Ishikawa (cell line): ENCODE measurements around the gene RAPGEF4.

Experiments used
- CEBPB ChIP-seq: IDR thresholded peaks from 2 replicates; pipeline ENCODE4 v1.6.1; 2012
- CREB1 ChIP-seq: IDR thresholded peaks from 2 replicates; pipeline ENCODE4 v1.6.1; 2012; ENCODE audit warnings: low read depth
- EGR1 ChIP-seq: IDR thresholded peaks from 2 replicates; pipeline ENCODE4 v1.6.1; 2012
- EP300 ChIP-seq: IDR thresholded peaks from 2 replicates; pipeline ENCODE4 v1.6.1; 2012; ENCODE audit warnings: borderline replicate concordance
- FOXM1 ChIP-seq: IDR thresholded peaks from 2 replicates; pipeline ENCODE4 v1.6.1; 2012; ENCODE audit warnings: low read depth, borderline replicate concordance
- NFIC ChIP-seq: IDR thresholded peaks from 2 replicates; pipeline ENCODE4 v1.6.1; 2012
- RAD21 ChIP-seq: IDR thresholded peaks from 2 replicates; pipeline ENCODE4 v1.6.1; 2012; ENCODE audit warnings: low read depth
- TAF1 ChIP-seq: IDR thresholded peaks from 2 replicates; pipeline ENCODE4 v1.6.1; 2012; ENCODE audit warnings: low read depth, mild to moderate bottlenecking
- TCF12 ChIP-seq: IDR thresholded peaks from 2 replicates; pipeline ENCODE4 v1.6.1; 2012; ENCODE audit warnings: low read depth
- TEAD4 ChIP-seq: IDR thresholded peaks from 2 replicates; pipeline ENCODE4 v1.6.1; 2012
- YY1 ChIP-seq: IDR thresholded peaks from 2 replicates; pipeline ENCODE4 v1.6.1; 2012; ENCODE audit warnings: low read depth
- TF ChIP-seq, protein P1 (sequence below): IDR thresholded peaks from 2 replicates; pipeline ENCODE4 v1.6.1; 2012
- TF ChIP-seq, protein P2 (sequence below): IDR thresholded peaks from 2 replicates; pipeline ENCODE4 v1.6.1; 2012; ENCODE audit warnings: low read depth, mild to moderate bottlenecking
- TF ChIP-seq, protein P3 (sequence below): IDR thresholded peaks from 2 replicates; pipeline ENCODE4 v1.6.1; 2012

DNA sequence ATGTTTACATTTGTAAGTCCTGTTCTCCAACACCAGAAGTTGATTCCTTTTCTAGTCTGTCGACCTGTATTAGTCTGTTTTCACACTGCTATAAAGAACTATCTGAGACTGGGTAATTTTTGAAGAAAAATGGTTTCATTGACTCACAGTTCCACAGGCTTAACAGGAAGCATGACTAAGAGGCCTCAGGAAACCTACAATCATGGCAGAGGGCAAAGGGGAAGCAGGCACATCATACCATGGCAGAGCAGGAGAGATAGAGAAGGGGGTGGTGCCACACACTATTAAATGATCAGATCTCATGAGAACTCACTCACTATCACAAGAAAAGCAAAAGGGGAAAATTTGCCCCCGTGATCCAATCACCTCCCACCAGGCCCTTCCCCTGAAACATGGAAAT, 227.2 kb downstream of the RAPGEF4 start:
- TF ChIP-seq YY1, result no peak
- TF ChIP-seq EP300, result no peak
- no peak for TF ChIP-seq FOXM1
- TF ChIP-seq, protein P1, sequence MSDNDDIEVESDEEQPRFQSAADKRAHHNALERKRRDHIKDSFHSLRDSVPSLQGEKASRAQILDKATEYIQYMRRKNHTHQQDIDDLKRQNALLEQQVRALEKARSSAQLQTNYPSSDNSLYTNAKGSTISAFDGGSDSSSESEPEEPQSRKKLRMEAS, result no peak
- no peak for TF ChIP-seq TAF1
- TF ChIP-seq, protein P2, sequence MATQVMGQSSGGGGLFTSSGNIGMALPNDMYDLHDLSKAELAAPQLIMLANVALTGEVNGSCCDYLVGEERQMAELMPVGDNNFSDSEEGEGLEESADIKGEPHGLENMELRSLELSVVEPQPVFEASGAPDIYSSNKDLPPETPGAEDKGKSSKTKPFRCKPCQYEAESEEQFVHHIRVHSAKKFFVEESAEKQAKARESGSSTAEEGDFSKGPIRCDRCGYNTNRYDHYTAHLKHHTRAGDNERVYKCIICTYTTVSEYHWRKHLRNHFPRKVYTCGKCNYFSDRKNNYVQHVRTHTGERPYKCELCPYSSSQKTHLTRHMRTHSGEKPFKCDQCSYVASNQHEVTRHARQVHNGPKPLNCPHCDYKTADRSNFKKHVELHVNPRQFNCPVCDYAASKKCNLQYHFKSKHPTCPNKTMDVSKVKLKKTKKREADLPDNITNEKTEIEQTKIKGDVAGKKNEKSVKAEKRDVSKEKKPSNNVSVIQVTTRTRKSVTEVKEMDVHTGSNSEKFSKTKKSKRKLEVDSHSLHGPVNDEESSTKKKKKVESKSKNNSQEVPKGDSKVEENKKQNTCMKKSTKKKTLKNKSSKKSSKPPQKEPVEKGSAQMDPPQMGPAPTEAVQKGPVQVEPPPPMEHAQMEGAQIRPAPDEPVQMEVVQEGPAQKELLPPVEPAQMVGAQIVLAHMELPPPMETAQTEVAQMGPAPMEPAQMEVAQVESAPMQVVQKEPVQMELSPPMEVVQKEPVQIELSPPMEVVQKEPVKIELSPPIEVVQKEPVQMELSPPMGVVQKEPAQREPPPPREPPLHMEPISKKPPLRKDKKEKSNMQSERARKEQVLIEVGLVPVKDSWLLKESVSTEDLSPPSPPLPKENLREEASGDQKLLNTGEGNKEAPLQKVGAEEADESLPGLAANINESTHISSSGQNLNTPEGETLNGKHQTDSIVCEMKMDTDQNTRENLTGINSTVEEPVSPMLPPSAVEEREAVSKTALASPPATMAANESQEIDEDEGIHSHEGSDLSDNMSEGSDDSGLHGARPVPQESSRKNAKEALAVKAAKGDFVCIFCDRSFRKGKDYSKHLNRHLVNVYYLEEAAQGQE, result no peak
- TF ChIP-seq TCF12, result no peak
- TF ChIP-seq EGR1, result no peak
- TF ChIP-seq CEBPB, result no peak
- TF ChIP-seq RAD21, result no peak
- TF ChIP-seq TEAD4, result no peak
- TF ChIP-seq, protein P3, sequence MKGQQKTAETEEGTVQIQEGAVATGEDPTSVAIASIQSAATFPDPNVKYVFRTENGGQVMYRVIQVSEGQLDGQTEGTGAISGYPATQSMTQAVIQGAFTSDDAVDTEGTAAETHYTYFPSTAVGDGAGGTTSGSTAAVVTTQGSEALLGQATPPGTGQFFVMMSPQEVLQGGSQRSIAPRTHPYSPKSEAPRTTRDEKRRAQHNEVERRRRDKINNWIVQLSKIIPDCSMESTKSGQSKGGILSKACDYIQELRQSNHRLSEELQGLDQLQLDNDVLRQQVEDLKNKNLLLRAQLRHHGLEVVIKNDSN, result no peak
- TF ChIP-seq NFIC, result no peak
- no peak for TF ChIP-seq CREB1
